HG03095 (cell line): ENCODE measurements around the gene ATP6V0A1.
"Not testable (repeated sequence)": the region's sequence is repeated elsewhere in the genome, so short reads cannot be mapped to it uniquely, and the experiment has no call there.

Experiments used
- ATAC-seq: cut with Tn5 transposase; IDR thresholded peaks from one replicate; pipeline ENCODE4 v1.9.1; 2021; ENCODE audit warnings: moderate library complexity; ENCODE audit not compliant: unreplicated experiment

ATP6V0A1 gene

GRCh38 chr17:42555961-42556617 is 97.4 kb downstream of the ATP6V0A1 start:
- not testable (repeated sequence) for ATAC-seq

DNA sequence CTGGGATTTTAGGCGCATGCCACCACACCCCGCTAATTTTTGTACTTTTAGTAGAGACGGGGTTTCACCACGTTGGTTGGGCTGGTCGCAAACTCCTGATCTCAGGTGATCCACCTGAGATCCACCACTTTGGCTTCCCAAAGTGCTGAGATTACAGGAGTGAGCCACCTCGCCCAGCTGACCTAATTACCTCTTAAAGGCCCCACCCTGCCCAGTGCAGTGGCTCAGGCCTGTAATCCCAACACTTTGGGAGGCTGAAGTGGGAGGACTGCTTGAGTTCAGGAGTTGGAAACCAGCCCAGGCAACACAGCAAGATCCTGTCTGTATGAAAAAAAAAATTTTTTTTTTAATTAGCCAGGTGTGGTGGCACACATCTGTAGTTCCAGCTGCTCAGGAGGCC is 100.4 kb downstream of the ATP6V0A1 start:
- no peak for ATAC-seq

DNA sequence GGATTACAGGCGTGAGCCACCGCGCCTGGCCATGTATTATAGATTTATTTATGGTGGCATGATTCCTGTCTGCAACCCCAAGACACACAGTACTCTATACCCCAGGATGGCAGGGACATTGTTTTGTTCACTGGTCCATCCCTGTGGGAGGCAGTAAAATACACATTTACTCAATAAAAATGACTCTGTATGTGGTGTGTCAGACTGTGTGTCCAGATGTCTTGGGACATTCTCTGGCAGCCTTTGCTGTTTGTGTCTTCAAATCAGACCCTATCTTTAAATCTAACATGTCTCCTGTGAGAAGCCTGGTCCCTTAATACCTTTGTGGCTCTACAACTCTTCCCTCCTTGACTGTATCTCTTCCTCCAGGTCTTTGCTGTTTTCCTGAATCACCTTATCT is 101.6 kb downstream of the ATP6V0A1 start:
- no peak for ATAC-seq

DNA sequence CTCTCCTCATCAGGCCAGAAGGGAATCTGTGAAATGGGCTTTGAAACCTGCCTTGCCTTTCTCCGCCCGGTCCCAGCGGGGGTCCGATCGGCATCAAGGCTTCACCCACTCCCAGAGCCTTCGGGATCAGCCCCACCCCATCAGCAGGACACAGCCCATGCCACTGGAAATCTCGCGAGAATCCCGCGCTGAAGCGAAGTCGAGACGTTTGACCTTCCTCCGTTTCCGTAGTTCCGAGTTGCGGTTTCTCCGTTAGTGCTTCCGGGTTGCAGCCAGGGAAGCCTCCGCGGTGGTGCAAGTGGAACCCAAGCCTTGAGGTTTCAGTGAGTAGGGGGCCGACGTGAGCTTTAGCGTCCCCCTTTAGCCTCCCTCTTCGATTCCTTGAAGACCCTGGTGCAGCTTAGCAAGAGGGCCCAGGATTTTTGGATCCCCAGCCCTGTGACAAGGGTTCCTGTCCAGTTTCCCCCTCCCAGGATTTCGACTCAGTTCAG is 103.3 kb downstream of the ATP6V0A1 start, which contains the start of gene COASY:
Gene COASY (plus strand): TSS at position 252 of the 491 bp plus-strand sequence. CDS start 475 bp downstream, outside the sequence.
- peak; percentile 36 for ATAC-seq

GRCh38 chr17:42562388-42563142 is 103.9 kb downstream of the ATP6V0A1 start:
- ATAC-seq, result no peak

DNA sequence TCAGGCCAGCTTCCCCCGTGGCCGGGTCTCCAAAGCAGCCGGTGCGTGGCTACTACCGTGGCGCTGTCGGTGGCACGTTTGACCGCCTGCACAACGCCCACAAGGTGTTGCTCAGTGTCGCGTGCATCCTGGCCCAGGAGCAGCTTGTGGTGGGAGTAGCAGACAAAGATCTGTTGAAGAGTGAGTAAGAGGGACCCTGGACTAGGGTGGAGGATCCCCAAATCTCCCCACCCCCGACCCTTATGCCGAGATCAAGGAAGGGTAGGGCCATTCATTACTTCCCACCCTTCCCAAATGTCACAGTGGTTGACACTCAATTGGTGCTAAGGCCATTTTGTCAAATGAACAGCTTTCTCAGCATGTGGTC is 104.4 kb downstream of the ATP6V0A1 start:
- no peak for ATAC-seq

- no peak for ATAC-seq
Observed at GRCh38 chr17:42563543-42563942, 104.9 kb downstream of the ATP6V0A1 start.

DNA sequence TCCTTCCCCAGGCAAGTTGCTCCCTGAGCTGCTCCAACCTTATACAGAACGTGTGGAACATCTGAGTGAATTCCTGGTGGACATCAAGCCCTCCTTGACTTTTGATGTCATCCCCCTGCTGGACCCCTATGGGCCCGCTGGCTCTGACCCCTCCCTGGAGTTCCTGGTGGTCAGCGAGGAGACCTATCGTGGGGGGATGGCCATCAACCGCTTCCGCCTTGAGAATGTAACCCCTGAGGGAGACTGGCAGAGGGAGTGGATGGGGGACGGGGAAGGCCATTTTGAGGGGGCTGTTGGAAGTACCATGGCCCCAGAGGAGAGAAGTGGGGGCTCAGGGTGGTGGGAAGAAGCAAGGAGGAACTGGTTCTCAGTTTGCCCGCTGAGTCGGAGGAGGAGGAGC is 105.3 kb downstream of the ATP6V0A1 start:
- ATAC-seq, result no peak

DNA sequence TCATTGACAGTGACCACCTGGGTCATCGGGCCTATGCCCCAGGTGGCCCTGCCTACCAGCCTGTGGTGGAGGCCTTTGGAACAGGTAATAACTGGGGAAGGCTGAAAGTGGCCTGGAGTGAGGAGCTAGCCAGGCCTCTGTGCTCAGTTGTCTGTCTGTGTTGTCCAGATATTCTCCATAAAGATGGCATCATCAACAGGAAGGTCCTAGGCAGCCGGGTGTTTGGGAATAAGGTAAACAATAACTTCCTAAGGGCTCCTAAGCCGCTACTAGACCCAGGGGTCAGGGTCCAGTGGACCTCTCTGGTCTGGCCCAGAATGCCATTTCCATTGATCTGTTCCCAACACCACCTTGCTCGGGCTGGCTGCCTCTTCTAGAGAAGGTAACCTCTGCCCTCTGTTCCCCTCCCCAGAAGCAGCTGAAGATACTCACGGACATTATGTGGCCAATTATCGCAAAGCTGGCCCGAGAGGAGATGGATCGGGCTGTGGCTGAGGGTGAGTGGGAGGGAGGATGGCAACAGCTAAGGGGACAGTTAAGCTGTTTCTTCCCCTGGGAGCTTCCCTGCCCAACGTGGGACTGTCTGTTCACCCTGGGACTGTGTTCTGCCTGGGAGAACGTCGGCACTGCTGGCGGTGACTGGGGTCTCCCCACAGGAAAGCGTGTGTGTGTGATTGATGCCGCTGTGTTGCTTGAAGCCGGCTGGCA is 106.3 kb downstream of the ATP6V0A1 start:
- no peak for ATAC-seq

DNA sequence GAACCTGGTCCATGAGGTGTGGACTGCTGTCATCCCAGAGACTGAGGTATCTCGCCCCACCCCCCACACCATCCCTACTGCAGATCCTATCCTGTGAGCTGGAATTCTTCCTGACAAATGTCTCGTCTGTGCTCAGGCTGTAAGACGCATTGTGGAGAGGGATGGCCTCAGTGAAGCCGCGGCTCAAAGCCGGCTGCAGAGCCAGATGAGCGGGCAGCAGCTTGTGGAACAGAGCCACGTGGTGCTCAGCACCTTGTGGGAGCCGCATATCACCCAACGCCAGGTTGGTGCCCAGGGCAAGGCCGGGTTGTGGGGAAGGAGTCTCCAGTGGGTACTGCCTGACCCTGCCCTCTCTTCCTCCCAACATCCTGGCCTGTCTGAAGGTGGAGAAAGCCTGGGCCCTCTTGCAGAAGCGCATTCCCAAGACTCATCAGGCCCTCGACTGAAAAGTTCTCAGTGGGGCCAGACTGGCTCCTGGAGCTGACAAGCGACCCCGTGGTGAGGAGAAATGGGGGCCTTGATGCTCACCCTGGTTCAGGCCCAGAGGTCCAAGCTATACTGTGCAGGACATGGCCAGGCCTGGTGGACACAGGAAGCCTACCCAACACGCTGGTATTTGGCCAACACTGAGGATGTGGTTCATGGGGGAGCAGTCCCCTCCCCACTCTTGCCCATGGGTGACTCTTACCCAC is 107.0 kb downstream of the ATP6V0A1 start:
- ATAC-seq, result no peak

DNA sequence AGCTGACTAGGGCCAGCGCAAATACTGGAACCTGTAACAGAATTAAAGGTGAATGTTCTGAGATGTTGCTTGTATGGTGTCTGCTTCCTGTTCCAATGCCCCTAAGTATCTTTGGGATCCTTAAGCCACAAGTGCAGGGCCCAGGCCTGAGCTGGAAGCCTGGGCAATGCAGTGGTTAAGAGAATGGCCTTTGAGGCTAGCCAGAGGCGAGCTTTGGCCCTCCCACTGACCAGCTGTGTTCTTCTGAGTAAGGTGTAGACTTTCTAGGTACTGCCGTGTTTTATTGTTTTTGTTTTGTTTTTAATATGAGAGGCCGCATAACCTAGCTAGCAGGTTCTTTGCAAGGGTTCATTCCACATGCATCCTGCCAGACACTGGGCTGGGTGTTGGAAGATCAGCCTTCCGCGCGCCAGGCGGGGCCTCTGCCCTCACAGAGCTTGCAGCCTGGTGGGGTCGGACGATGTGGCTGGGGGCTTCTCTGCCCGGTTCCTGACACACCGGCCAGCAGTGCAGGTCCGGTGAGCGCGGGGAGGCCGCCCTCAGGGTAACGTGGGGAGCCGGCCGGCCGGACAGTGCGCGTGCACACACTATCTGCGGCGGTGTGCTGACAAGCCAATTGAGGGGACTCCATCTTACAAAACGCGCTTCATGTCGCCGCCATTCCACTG is 107.7 kb downstream of the ATP6V0A1 start:
- no peak for ATAC-seq

- ATAC-seq, result peak; percentile 44
Observed at GRCh38 chr17:42566883-42567573, 108.3 kb downstream of the ATP6V0A1 start, which contains the start of gene MLX. MLX (plus strand) TSS chr17:42567100; CDS start chr17:42567125, 25 bp downstream.

DNA sequence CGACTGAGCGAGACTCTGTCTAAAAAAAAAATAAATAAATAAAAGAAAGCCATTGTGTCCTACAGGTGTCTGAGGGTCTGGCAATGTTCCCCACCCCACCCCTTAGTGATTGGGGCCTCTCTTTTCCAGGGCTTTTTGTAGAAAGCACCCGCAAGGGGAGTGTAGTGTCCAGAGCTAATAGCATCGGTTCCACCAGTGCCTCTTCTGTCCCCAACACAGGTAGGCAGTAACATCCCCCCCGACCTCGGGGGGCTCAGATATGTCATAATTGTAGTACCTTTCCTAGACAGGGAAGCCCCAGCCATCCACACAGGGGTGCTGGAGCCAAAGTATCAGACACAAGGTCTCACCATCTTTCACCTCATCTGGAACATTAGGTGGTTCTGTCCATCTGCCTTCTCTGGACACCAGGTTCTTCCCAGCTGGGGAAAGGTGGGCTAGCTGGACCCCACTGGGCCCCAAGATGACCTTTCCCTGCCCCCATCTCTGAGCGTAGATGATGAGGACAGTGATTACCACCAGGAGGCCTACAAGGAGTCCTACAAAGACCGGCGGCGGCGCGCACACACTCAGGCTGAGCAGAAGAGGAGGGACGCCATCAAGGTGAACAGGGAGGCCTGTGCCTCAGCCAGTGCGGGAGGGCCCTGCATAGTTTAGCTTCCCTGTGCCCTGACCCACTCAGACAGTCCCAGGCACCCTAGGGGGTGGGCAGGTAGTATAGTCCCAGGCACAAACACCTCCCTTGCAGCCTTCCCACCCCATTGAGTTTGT is 109.8 kb downstream of the ATP6V0A1 start:
- ATAC-seq, result no peak

DNA sequence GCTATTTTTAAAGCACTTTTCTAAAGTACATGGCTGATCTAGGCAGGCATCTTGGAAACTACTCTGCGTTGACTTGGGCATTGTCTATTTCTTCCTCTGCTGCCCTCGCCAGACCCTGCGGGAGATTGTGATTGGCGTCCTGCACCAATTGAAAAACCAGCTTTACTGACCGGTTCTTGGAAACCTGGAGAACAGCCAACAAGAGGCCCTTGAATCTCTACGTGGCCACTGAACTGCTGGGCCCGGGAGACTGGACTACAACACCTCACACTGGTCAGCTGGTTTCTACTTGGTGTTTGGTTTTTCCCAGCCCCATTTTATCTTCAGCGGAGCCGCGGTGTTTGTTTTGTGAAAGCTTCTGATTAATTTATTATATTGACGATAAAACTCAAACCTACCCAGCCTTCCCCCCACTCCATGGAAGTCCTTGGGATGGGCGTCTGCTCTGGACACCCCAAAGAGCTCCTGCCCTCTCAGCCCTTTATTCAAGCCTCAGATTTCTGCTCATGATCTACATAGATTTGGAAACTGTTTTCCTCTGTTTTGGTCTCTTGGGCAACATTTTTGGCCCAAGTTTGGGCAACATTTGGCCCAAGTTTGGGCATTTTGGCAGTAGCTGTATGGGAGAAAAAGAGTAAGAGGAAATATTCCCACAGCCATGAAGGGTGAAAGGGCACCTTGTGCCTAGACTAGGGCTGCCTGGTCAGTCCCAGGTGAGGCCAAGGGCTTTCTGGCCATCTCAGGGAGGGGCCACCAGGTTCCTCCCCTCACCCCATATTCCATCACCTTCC is 113.0 kb downstream of the ATP6V0A1 start:
- ATAC-seq, result no peak
